Caco-2 (cell line): ENCODE measurements around the gene SCN8A. TPM values are rescaled to one million over a fixed set of nuclear protein-coding genes. Genes with fewer than 3 reads are reported as not detected.
A peak's percentile ranks its signal among the peaks of the same experiment; 100 is the strongest.

Source experiments
- BruUV-seq: library from RNA; stranded (reverse); fragments of 400-500 nt; replicated peaks from 2 replicates; lab custom pipeline; 2021; lab: Mats Ljungman, UMichigan
- CTCF ChIA-PET: fragments of 300-600 bp; sonication (Branson Sonifier 250); formaldehyde crosslinking; loops from one replicate; lab custom pipeline; 2022; ENCODE audit warnings: antibody characterized with exemption; lab: Charles Lee
- POLR2A ChIA-PET: fragments of 300-600 bp; sonication (Branson Sonifier 250); formaldehyde crosslinking; loops from one replicate; lab custom pipeline; 2022; ENCODE audit warnings: antibody characterized with exemption; lab: Charles Lee
- DNase-seq, 2 experiments: peaks; one replicate each; pipeline versions ENCODE4 v3.0.0 to v3.0.0-alpha.2; 2020 to 2022
- H3K27me3 ChIP-seq: replicated peaks from 2 replicates; pipeline ENCODE4 v1.6.0; 2011; ENCODE audit warnings: low read length; ENCODE audit not compliant: control insufficient read depth, insufficient read depth
- H3K36me3 ChIP-seq: 2 replicates; pipeline ENCODE4 v1.5.1; 2011; ENCODE audit warnings: low read length; ENCODE audit not compliant: control insufficient read depth, insufficient read depth
- H3K4me1 ChIP-seq: fragments of 250-450 bp; sonication (Bioruptor Pico); 2 replicates; pipeline ENCODE4 v1.5.1; 2020; ENCODE audit warnings: mild to moderate bottlenecking
- H3K4me3 ChIP-seq: 2 replicates; pipeline ENCODE4 v1.5.1; 2011; ENCODE audit warnings: low read depth, mild to moderate bottlenecking, control low read depth, low read length
- H3K9me3 ChIP-seq: fragments of 250-450 bp; sonication (Bioruptor Pico); 2 replicates; pipeline ENCODE4 v1.5.1; 2020; ENCODE audit warnings: mild to moderate bottlenecking, moderate library complexity
- H3K27ac Mint-ChIP-seq: one replicate; pipeline ENCODE4 v1.8.0; 2022; ENCODE audit warnings: mixed read lengths; ENCODE audit not compliant: unreplicated experiment
- H3K27me3 Mint-ChIP-seq: one replicate; pipeline ENCODE4 v1.8.0; 2022; ENCODE audit warnings: mixed read lengths; ENCODE audit not compliant: insufficient read depth, unreplicated experiment
- H3K36me3 Mint-ChIP-seq: one replicate; pipeline ENCODE4 v1.8.0; 2022; ENCODE audit warnings: mild to moderate bottlenecking, mixed read lengths; ENCODE audit not compliant: insufficient read depth, unreplicated experiment
- H3K4me1 Mint-ChIP-seq: one replicate; pipeline ENCODE4 v1.8.0; 2022; ENCODE audit warnings: low read depth, mixed read lengths; ENCODE audit not compliant: unreplicated experiment
- H3K4me3 Mint-ChIP-seq: one replicate; pipeline ENCODE4 v1.8.0; 2022; ENCODE audit warnings: mild to moderate bottlenecking, moderate library complexity, mixed read lengths; ENCODE audit not compliant: unreplicated experiment
- H3K9me3 Mint-ChIP-seq: one replicate; pipeline ENCODE4 v1.8.0; 2022; ENCODE audit warnings: mixed read lengths; ENCODE audit not compliant: unreplicated experiment
- CTCF ChIP-seq, 2 experiments: fragments of 200-600 bp in 1 of 2; IDR thresholded peaks; 1 replicate in 1 of 2; 2 replicates in 1 of 2; pipeline versions ENCODE4 v1.5.1 to v1.8.0; 2011 to 2022; ENCODE audit warnings: antibody characterized with exemption in 1 of 2, control low read depth in 1 of 2, inconsistent platforms in 1 of 2, low read depth in 1 of 2, low read length in 1 of 2, mild to moderate bottlenecking in 1 of 2, moderate library complexity in 1 of 2; ENCODE audit not compliant: insufficient read depth in 1 of 2, severe bottlenecking in 1 of 2, unreplicated experiment in 1 of 2
- intact Hi-C: fragments of 100-400 bp; cut with micrococcal nuclease; formaldehyde crosslinking; loops from one replicate; pipeline ENCODE4 v1.10.0; 2022; ENCODE audit not compliant: unreplicated experiment
- total RNA-seq: library from RNA; stranded (reverse); gene quantifications from 2 replicates; pipeline ENCODE4 v1.2.3, GENCODE V29; 2022

The SCN8A gene
- total RNA-seq, 1 experiment from 2014 or later = 16.5 TPM

DNA sequence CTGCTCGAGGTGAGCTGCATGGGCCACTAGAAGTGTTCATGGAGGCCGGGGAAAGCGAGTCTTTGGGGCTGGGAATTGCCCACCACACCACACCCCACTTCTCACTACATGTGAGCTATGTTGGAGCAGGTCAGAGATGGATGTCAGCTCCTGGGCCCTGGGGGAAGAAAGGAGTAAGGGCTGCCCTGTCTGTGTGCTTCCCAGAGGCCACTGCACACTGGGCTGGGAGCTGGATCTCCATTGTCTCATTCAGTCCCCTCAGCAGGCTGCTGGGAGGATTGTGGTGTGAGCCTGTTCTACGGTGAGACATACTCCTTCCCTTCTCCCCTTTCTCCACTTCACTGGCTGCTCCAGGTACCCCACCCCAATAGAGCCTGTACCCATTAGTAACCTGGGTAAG lies 247.0 kb downstream of the SCN8A start:
- H3K27ac Mint-ChIP-seq = peak overlapping the region; percentile 39
- POLR2A ChIA-PET = no interaction called here

GRCh38 chr12:51838762-51839161 lies 247.7 kb downstream of the SCN8A start:
- H3K27me3 Mint-ChIP-seq = no peaks in the 10 kb centered on the region
- no peak for TF ChIP-seq CTCF (IDR thresholded peaks at IDR 0.05; ENCODE audit: insufficient read depth in 1 of 2, low read depth in 1 of 2, low read length in 1 of 2, severe bottlenecking in 1 of 2, unreplicated experiment in 1 of 2)
- Histone ChIP-seq H3K4me1 (peaks cover 32% of the 10 kb centered on the region), H3K4me3 (no peak overlapping the region), H3K9me3 (no peaks in the 10 kb centered on the region), H3K27me3 (no peaks in the 10 kb centered on the region), H3K36me3 (no peaks in the 10 kb centered on the region)
- H3K4me1 Mint-ChIP-seq = peaks cover 17% of the 10 kb centered on the region
- no peaks in the 10 kb centered on the region for H3K36me3 Mint-ChIP-seq
- no peak for DNase-seq
- no peak overlapping the region for H3K4me3 Mint-ChIP-seq
- no peaks in the 10 kb centered on the region for H3K9me3 Mint-ChIP-seq
- ChIA-PET CTCF (interaction anchor here (0.9 to 1.3 kb wide), 3 partner anchors 18 to 85 kb away, joined by 3 to 5 read pairs (median 4); no protein-coding TSS in a partner anchor), POLR2A (no interaction called here)
- intact Hi-C loops = no loop called here
- no TSS peak for BruUV-seq
- H3K27ac Mint-ChIP-seq = peak overlapping the region; percentile 1

More for the DNA sequence above, 247.0 kb downstream of the SCN8A start:
- no peaks in the 10 kb centered on the region for H3K36me3 Mint-ChIP-seq
- peaks cover 32% of the 10 kb centered on the region for H3K4me1 ChIP-seq
- H3K27me3 Mint-ChIP-seq = no peaks in the 10 kb centered on the region
- H3K36me3 ChIP-seq = no peaks in the 10 kb centered on the region
- intact Hi-C loops = no loop called here
- no peak for DNase-seq
- CTCF ChIA-PET = interaction anchor here (1.3 to 1.4 kb wide), 3 partner anchors 17 to 155 kb away, joined by 3 to 4 read pairs (median 3); no protein-coding TSS in a partner anchor
- BruUV-seq = no TSS peak
- no peak for TF ChIP-seq CTCF (IDR thresholded peaks at IDR 0.05; ENCODE audit: insufficient read depth in 1 of 2, low read depth in 1 of 2, low read length in 1 of 2, severe bottlenecking in 1 of 2, unreplicated experiment in 1 of 2)
- H3K9me3 Mint-ChIP-seq = no peaks in the 10 kb centered on the region
- no peaks in the 10 kb centered on the region for H3K27me3 ChIP-seq
- H3K9me3 ChIP-seq = no peaks in the 10 kb centered on the region
- H3K4me3 Mint-ChIP-seq = no peak overlapping the region
- no peak overlapping the region for H3K4me3 ChIP-seq
- H3K4me1 Mint-ChIP-seq = peaks cover 17% of the 10 kb centered on the region

DNA sequence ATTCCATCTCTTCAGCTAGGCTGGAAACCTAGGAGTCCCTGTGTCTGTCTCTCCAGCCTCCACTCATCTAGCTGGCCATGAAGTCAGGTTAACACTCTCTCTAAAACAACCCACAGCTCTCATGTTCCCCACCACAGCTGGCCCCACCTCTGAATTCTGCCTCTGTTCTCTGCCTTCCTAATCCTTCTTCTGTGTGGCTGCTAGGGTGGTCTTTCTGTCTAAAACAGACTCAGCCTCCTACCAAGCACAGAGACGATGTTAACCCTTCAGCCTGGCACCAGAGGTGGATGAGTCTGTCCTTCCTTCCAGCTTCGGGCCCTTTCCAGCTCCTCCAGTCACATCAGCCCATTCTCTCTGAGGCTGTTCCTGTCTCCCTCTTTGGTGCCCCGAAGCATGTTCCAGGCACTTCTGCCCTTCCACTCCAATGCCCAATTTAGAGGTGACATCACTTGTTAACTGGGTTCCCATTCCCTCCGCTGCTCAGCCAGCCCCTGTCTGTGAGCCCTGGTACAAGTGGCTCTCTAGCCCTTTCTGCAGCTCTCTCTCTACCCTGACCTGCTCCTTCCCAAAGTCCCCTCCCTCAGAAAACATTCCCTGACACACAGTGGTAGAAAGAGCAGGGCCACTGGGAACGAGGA lies 248.4 kb downstream of the SCN8A start:
- Mint-ChIP-seq H3K27ac (peak overlapping the region; percentile 1), H3K4me3 (no peak overlapping the region), H3K4me1 (peaks cover 17% of the 10 kb centered on the region), H3K36me3 (no peaks in the 10 kb centered on the region), H3K27me3 (no peaks in the 10 kb centered on the region), H3K9me3 (no peaks in the 10 kb centered on the region)
- Histone ChIP-seq H3K4me3 (no peak overlapping the region), H3K27me3 (no peaks in the 10 kb centered on the region), H3K9me3 (no peaks in the 10 kb centered on the region), H3K4me1 (peaks cover 36% of the 10 kb centered on the region), H3K36me3 (no peaks in the 10 kb centered on the region)
- POLR2A ChIA-PET = no interaction called here
- BruUV-seq = no TSS peak
- no peak for DNase-seq
- CTCF ChIA-PET = interaction anchor here (0.9 to 1.3 kb wide), 3 partner anchors 19 to 84 kb away, joined by 3 to 5 read pairs (median 4); no protein-coding TSS in a partner anchor
- no peak for TF ChIP-seq CTCF (IDR thresholded peaks at IDR 0.05; ENCODE audit: insufficient read depth in 1 of 2, low read depth in 1 of 2, low read length in 1 of 2, severe bottlenecking in 1 of 2, unreplicated experiment in 1 of 2)
- intact Hi-C loops = no loop called here
